Measurements from ENCODE around the gene RAB6A.
A peak's percentile ranks its signal among the peaks of the same experiment; 100 is the strongest.
"Not testable (repeated sequence)": the region's sequence is repeated elsewhere in the genome, so short reads cannot be mapped to it uniquely, and the experiment has no call there.

Gene RAB6A

DNA sequence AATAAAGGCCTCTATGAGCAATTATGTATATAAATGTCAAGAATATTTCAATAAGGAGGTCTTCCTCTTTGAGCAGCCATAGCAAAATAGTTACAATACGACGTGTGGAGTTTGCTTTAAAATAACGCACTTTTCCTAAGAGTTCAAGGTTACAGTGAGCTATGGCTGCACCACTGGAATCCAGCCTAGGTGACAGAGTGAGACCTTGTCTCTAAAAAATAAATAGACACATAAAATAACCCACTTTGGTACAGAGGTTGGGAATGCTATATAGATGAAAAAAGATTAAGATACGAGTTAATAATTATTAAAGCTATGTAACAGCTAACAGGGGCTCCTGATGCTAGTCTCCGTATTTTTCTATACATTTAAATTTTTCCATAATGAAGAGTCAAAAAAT lies 12.6 kb downstream of the RAB6A start:
- Histone ChIP-seq H3K9ac (ENCODE audit: low read length) (no peak overlapping the region), H3K36me3 (ENCODE audit: control insufficient read depth, insufficient read depth, low read length, severe bottlenecking) (no peaks in the 10 kb centered on the region), H3K4me3 (ENCODE audit: low read length) (no peak overlapping the region), H3K9me3 (ENCODE audit: control insufficient read depth, low read length) (no peaks in the 10 kb centered on the region), H3K4me1 (ENCODE audit: control insufficient read depth, insufficient read depth, low read length) (no peaks in the 10 kb centered on the region), H3K27me3 (replicated peaks; ENCODE audit: control insufficient read depth, insufficient read depth, low read length) (no peaks in the 10 kb centered on the region)
- DNase-seq (ENCODE audit: low read depth): no peak

DNA sequence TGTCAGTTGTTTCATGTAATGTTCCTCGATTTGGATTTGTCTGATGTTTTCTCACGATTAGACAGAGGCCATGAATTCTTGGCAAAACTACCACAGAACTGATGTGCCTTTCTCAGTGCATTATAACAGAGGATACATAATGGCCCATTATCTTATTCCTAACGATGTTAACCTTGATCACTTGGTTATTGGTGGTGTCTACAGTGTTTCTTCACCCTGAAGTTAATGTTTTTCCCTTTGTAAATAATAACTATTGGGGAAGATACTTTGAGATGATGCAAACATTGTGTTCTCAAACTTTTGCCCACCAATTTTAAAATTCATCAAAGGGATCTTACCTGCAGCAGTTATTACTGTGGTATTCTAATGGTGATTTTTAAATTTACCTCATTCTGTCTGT lies 13.1 kb downstream of the RAB6A start:
- Histone ChIP-seq H3K36me3 (ENCODE audit: control insufficient read depth, insufficient read depth, low read length, severe bottlenecking) (no peaks in the 10 kb centered on the region), H3K4me1 (ENCODE audit: control insufficient read depth, insufficient read depth, low read length) (no peaks in the 10 kb centered on the region), H3K9me3 (ENCODE audit: control insufficient read depth, low read length) (no peaks in the 10 kb centered on the region), H3K27me3 (replicated peaks; ENCODE audit: control insufficient read depth, insufficient read depth, low read length) (no peaks in the 10 kb centered on the region), H3K4me3 (ENCODE audit: low read length) (no peak overlapping the region), H3K9ac (ENCODE audit: low read length) (no peak overlapping the region)
- no peak for DNase-seq (ENCODE audit: low read depth)

DNA sequence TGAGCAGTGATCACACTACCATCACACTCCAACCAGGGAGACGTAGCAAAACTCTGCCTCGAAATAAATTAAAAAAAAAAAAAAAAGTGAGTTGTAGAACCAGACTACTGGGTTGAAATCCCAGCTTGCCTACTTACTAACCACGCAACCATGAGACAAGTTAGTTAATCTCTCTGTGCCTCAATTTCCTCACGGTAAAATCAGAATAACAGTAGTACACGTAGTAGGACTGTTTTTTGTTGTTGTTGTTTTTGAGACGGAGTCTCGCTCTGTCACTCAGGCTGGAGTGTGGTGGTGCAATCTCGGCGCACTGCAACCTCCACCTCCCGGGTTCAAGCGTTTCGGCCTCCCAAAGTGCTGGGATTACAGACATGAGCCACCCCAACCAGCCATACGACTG lies 14.2 kb downstream of the RAB6A start:
- no peaks in the 10 kb centered on the region for H3K4me1 ChIP-seq (ENCODE audit: control insufficient read depth, insufficient read depth, low read length)
- DNase-seq (ENCODE audit: low read depth): no peak
- H3K9me3 ChIP-seq (ENCODE audit: control insufficient read depth, low read length): no peaks in the 10 kb centered on the region
- no peak overlapping the region for H3K9ac ChIP-seq (ENCODE audit: low read length)
- H3K27me3 ChIP-seq (replicated peaks; ENCODE audit: control insufficient read depth, insufficient read depth, low read length): no peaks in the 10 kb centered on the region
- no peak overlapping the region for H3K4me3 ChIP-seq (ENCODE audit: low read length)
- no peaks in the 10 kb centered on the region for H3K36me3 ChIP-seq (ENCODE audit: control insufficient read depth, insufficient read depth, low read length, severe bottlenecking)

GRCh38 chr11:73743045-73743444 lies 17.8 kb downstream of the RAB6A start:
- H3K9ac ChIP-seq (ENCODE audit: low read length): no peak overlapping the region
- H3K27me3 ChIP-seq (replicated peaks; ENCODE audit: control insufficient read depth, insufficient read depth, low read length): no peaks in the 10 kb centered on the region
- DNase-seq (ENCODE audit: low read depth): no peak
- no peaks in the 10 kb centered on the region for H3K4me1 ChIP-seq (ENCODE audit: control insufficient read depth, insufficient read depth, low read length)
- no peak overlapping the region for H3K4me3 ChIP-seq (ENCODE audit: low read length)
- no peaks in the 10 kb centered on the region for H3K9me3 ChIP-seq (ENCODE audit: control insufficient read depth, low read length)
- no peaks in the 10 kb centered on the region for H3K36me3 ChIP-seq (ENCODE audit: control insufficient read depth, insufficient read depth, low read length, severe bottlenecking)

GRCh38 chr11:73735959-73736358 lies 24.9 kb downstream of the RAB6A start:
- H3K4me3 ChIP-seq (ENCODE audit: low read length); H3K9ac ChIP-seq (ENCODE audit: low read length); H3K36me3 ChIP-seq (ENCODE audit: control insufficient read depth, insufficient read depth, low read length, severe bottlenecking); DNase-seq (ENCODE audit: low read depth); H3K27me3 ChIP-seq (replicated peaks; ENCODE audit: control insufficient read depth, insufficient read depth, low read length); H3K9me3 ChIP-seq (ENCODE audit: control insufficient read depth, low read length): not testable (repeated sequence)
- peaks cover 13% of the 10 kb centered on the region for H3K4me1 ChIP-seq (ENCODE audit: control insufficient read depth, insufficient read depth, low read length)

- H3K4me3 ChIP-seq (ENCODE audit: low read length): no peak overlapping the region
- no peaks in the 10 kb centered on the region for H3K27me3 ChIP-seq (replicated peaks; ENCODE audit: control insufficient read depth, insufficient read depth, low read length)
Observed at GRCh38 chr11:73734993-73735392, 25.9 kb downstream of the RAB6A start.

DNA sequence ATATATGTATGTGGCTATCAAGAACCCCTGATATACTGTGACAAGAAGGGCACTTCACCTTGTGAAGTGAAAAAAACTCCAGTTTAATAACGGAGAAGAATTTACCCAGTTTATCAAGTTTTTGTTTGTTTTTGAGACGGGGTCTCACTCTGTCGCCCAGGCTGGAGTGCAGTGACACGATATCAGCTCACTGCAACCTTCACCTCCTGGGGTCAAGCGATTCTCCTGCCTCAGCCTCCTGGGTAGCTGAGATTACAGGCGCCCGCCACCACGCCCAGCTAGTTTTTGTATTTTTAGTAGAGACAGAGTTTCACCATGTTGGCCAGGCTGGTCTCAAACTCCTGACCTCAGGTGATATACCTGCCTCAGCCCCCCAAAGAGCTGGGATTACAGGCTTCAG lies 26.9 kb downstream of the RAB6A start:
- not testable (repeated sequence) for H3K27me3 ChIP-seq (replicated peaks; ENCODE audit: control insufficient read depth, insufficient read depth, low read length); H3K9me3 ChIP-seq (ENCODE audit: control insufficient read depth, low read length); H3K4me3 ChIP-seq (ENCODE audit: low read length); DNase-seq (ENCODE audit: low read depth); H3K9ac ChIP-seq (ENCODE audit: low read length)
- Histone ChIP-seq H3K4me1 (ENCODE audit: control insufficient read depth, insufficient read depth, low read length) (peaks cover 13% of the 10 kb centered on the region), H3K36me3 (ENCODE audit: control insufficient read depth, insufficient read depth, low read length, severe bottlenecking) (peaks cover 12% of the 10 kb centered on the region)

More at GRCh38 chr11:73734993-73735392, 25.9 kb downstream of the RAB6A start:
- Histone ChIP-seq H3K9ac (ENCODE audit: low read length) (no peak overlapping the region), H3K36me3 (ENCODE audit: control insufficient read depth, insufficient read depth, low read length, severe bottlenecking) (peaks cover 8% of the 10 kb centered on the region), H3K9me3 (ENCODE audit: control insufficient read depth, low read length) (no peaks in the 10 kb centered on the region), H3K4me1 (ENCODE audit: control insufficient read depth, insufficient read depth, low read length) (peaks cover 13% of the 10 kb centered on the region)
- DNase-seq (ENCODE audit: low read depth): peak; percentile 34

DNA sequence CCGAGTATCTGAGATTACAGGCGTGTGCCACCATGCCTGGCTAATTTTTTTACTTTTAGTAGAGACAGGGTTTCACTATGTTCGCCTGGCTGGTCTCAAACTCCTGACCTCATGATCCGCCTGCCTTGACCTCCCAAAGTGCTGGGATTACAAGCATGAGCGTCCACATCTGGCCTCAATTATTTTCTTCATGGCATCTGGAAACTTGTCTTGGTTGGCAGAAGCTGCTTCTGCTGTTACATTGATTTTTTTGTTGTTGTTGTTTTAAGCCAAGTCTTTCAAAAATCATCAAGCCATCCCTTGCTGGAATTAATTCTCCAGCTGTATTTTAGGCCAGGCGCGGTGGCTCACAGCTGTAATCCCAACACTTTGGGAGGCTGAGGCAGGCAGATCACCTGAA lies 27.9 kb downstream of the RAB6A start:
- Histone ChIP-seq H3K36me3 (ENCODE audit: control insufficient read depth, insufficient read depth, low read length, severe bottlenecking) (peaks cover 17% of the 10 kb centered on the region), H3K4me1 (ENCODE audit: control insufficient read depth, insufficient read depth, low read length) (peaks cover 13% of the 10 kb centered on the region)
- not testable (repeated sequence) for H3K27me3 ChIP-seq (replicated peaks; ENCODE audit: control insufficient read depth, insufficient read depth, low read length); H3K9ac ChIP-seq (ENCODE audit: low read length); DNase-seq (ENCODE audit: low read depth); H3K9me3 ChIP-seq (ENCODE audit: control insufficient read depth, low read length); H3K4me3 ChIP-seq (ENCODE audit: low read length)

GRCh38 chr11:73729594-73730206 lies 31.2 kb downstream of the RAB6A start:
- Histone ChIP-seq H3K4me1 (ENCODE audit: control insufficient read depth, insufficient read depth, low read length) (peaks cover 3% of the 10 kb centered on the region), H3K27me3 (replicated peaks; ENCODE audit: control insufficient read depth, insufficient read depth, low read length) (no peaks in the 10 kb centered on the region), H3K36me3 (ENCODE audit: control insufficient read depth, insufficient read depth, low read length, severe bottlenecking) (peaks cover 30% of the 10 kb centered on the region), H3K9ac (ENCODE audit: low read length) (no peak overlapping the region), H3K9me3 (ENCODE audit: control insufficient read depth, low read length) (no peaks in the 10 kb centered on the region), H3K4me3 (ENCODE audit: low read length) (no peak overlapping the region)
- no peak for DNase-seq (ENCODE audit: low read depth)

GRCh38 chr11:73728000-73728399 lies 32.9 kb downstream of the RAB6A start:
- Histone ChIP-seq H3K9ac (ENCODE audit: low read length) (no peak overlapping the region), H3K36me3 (ENCODE audit: control insufficient read depth, insufficient read depth, low read length, severe bottlenecking) (peaks cover 30% of the 10 kb centered on the region), H3K27me3 (replicated peaks; ENCODE audit: control insufficient read depth, insufficient read depth, low read length) (no peaks in the 10 kb centered on the region), H3K9me3 (ENCODE audit: control insufficient read depth, low read length) (no peaks in the 10 kb centered on the region), H3K4me3 (ENCODE audit: low read length) (no peak overlapping the region), H3K4me1 (ENCODE audit: control insufficient read depth, insufficient read depth, low read length) (no peaks in the 10 kb centered on the region)
- no peak for DNase-seq (ENCODE audit: low read depth)

- H3K36me3 ChIP-seq (ENCODE audit: control insufficient read depth, insufficient read depth, low read length, severe bottlenecking): peaks cover 27% of the 10 kb centered on the region
- no peak for DNase-seq (ENCODE audit: low read depth)
- no peaks in the 10 kb centered on the region for H3K27me3 ChIP-seq (replicated peaks; ENCODE audit: control insufficient read depth, insufficient read depth, low read length)
- H3K9ac ChIP-seq (ENCODE audit: low read length): no peak overlapping the region
- no peak overlapping the region for H3K4me3 ChIP-seq (ENCODE audit: low read length)
- no peaks in the 10 kb centered on the region for H3K4me1 ChIP-seq (ENCODE audit: control insufficient read depth, insufficient read depth, low read length)
- no peaks in the 10 kb centered on the region for H3K9me3 ChIP-seq (ENCODE audit: control insufficient read depth, low read length)
Observed at GRCh38 chr11:73726825-73727224, 34.0 kb downstream of the RAB6A start.

DNA sequence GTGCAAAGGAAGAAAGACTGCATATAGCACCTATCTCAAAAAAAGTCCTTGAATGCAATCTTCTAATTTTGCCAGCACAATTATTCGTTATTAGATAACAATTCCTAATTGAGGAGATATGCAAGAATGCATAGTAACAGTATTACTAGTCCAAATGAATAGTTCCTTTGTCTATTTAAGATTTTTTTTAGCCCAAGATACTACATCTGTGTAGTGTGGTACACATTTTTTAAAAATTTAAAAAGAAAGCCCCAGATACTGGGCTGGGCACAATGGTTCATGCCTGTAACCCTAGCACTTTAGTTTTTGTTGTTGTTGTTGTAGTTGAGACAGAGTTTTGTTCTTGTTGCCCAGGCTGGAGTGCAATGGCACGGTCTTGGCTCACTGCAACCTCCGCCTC lies 43.7 kb downstream of the RAB6A start:
- Histone ChIP-seq H3K4me3 (ENCODE audit: low read length) (no peak overlapping the region), H3K9ac (ENCODE audit: low read length) (no peak overlapping the region), H3K4me1 (ENCODE audit: control insufficient read depth, insufficient read depth, low read length) (no peaks in the 10 kb centered on the region), H3K9me3 (ENCODE audit: control insufficient read depth, low read length) (no peaks in the 10 kb centered on the region), H3K36me3 (ENCODE audit: control insufficient read depth, insufficient read depth, low read length, severe bottlenecking) (peaks cover 36% of the 10 kb centered on the region), H3K27me3 (replicated peaks; ENCODE audit: control insufficient read depth, insufficient read depth, low read length) (no peaks in the 10 kb centered on the region)
- no peak for DNase-seq (ENCODE audit: low read depth)
